B cell (primary cell): Measurements from ENCODE around the gene CCDC28B. TPM values are rescaled to one million over a fixed set of nuclear protein-coding genes. Genes with fewer than 3 reads are reported as not detected.

Experiments used
- ATAC-seq: fragments of 200-7000 bp; cut with Tn5 transposase; one replicate; pipeline ENCODE4 v1.10.0; 2021; ENCODE audit warnings: low read depth, mild to moderate bottlenecking, moderate number of reproducible peaks, moderate library complexity
- CTCF ChIA-PET: fragments of 350-600 bp; sonication (Branson Sonifier 250); formaldehyde crosslinking; loops from one replicate; lab custom pipeline; 2021; ENCODE audit warnings: antibody characterized with exemption, inconsistent platforms; lab: Charles Lee
- POLR2A ChIA-PET: fragments of 350-600 bp; sonication (Branson Sonifier 250); formaldehyde crosslinking; loops from one replicate; lab custom pipeline; 2021; ENCODE audit warnings: antibody characterized with exemption; lab: Charles Lee
- DNase-seq: peaks from one replicate; pipeline ENCODE4 v3.0.0; 2013
- H2AFZ ChIP-seq: 2 replicates; pipeline ENCODE4 v1.6.1; 2012; ENCODE audit warnings: mild to moderate bottlenecking, low read depth, low read length; ENCODE audit not compliant: insufficient read depth, poor library complexity, severe bottlenecking
- H3K27ac ChIP-seq, 2 donors: 1 replicate in 1 of 2; 2 replicates in 1 of 2; pipeline ENCODE4 v1.5.1; 2012 to 2013; ENCODE audit warnings: low read length in 2 of 2, mild to moderate bottlenecking in 2 of 2, moderate library complexity in 1 of 2
- H3K27me3 ChIP-seq, 4 experiments: fragments of 200-600 bp in 1 of 4; sonication (generic) in 1 of 4; replicated peaks in 1 of 4; 1 replicate in 2 of 4; 2 replicates in 2 of 4; pipeline versions ENCODE4 v1.6.1 to v1.7.0; 2013 to 2016; ENCODE audit warnings: low read length in 3 of 4, mild to moderate bottlenecking in 2 of 4, mixed read lengths in 1 of 4, moderate library complexity in 1 of 4; ENCODE audit not compliant: insufficient read depth in 4 of 4, control insufficient read depth in 3 of 4; ENCODE audit errors: control extremely low read depth in 1 of 4
- H3K36me3 ChIP-seq, 2 experiments: replicated peaks in 1 of 2; 1 replicate in 1 of 2; 2 replicates in 1 of 2; pipeline versions ENCODE4 v1.6.1 to v1.7.1; 2013; ENCODE audit warnings: low read length in 1 of 2; ENCODE audit not compliant: insufficient read depth in 2 of 2, control insufficient read depth in 1 of 2; ENCODE audit errors: control extremely low read depth in 1 of 2, extremely low read depth in 1 of 2
- H3K4me1 ChIP-seq, 2 donors: fragments of 200-600 bp in 1 of 2; sonication (generic) in 1 of 2; 1 replicate in 1 of 2; 2 replicates in 1 of 2; pipeline versions ENCODE4 v1.5.1 to v1.6.1; 2013 to 2017; ENCODE audit warnings: low read length in 2 of 2; ENCODE audit not compliant: control insufficient read depth in 2 of 2, insufficient read depth in 2 of 2
- H3K4me2 ChIP-seq: replicated peaks from 2 replicates; pipeline ENCODE3; 2012; ENCODE audit warnings: mild to moderate bottlenecking, low read depth, low read length; ENCODE audit not compliant: poor library complexity, severe bottlenecking
- H3K4me3 ChIP-seq, 5 experiments: fragments of 200-600 bp in 1 of 5; sonication (generic) in 1 of 5; 1 replicate in 3 of 5; 2 replicates in 2 of 5; pipeline versions ENCODE4 v1.5.1 to v1.7.0; 2011 to 2016; ENCODE audit warnings: low read length in 4 of 5, mild to moderate bottlenecking in 4 of 5, low read depth in 2 of 5, control low read depth in 1 of 5, moderate library complexity in 1 of 5; ENCODE audit not compliant: insufficient read depth in 1 of 5; ENCODE audit errors: control extremely low read depth in 1 of 5, extremely low read depth in 1 of 5
- H3K79me2 ChIP-seq: fragments of 200-600 bp; sonication (generic); one replicate; pipeline ENCODE4 v1.6.0; 2016; ENCODE audit warnings: low read length; ENCODE audit not compliant: control insufficient read depth, insufficient read depth
- H3K9ac ChIP-seq: fragments of 200-600 bp; sonication (generic); 2 replicates; pipeline ENCODE4 v1.6.1; 2017; ENCODE audit warnings: mild to moderate bottlenecking, low read length, moderate library complexity
- H3K9me3 ChIP-seq, 3 donors: one replicate each; pipeline versions ENCODE4 v1.6.1 to v1.7.1; 2013; ENCODE audit warnings: low read length in 2 of 3; ENCODE audit not compliant: control insufficient read depth in 2 of 3, insufficient read depth in 1 of 3; ENCODE audit errors: control extremely low read depth in 1 of 3
- H4K20me1 ChIP-seq: 2 replicates; pipeline ENCODE4 v1.6.0; 2012; ENCODE audit warnings: mild to moderate bottlenecking, low read length; ENCODE audit not compliant: insufficient read depth, control insufficient read depth, poor library complexity, severe bottlenecking
- H3K27ac Mint-ChIP-seq: one replicate; pipeline ENCODE4 v1.8.0; 2021; ENCODE audit warnings: mixed read lengths
- H3K27me3 Mint-ChIP-seq: one replicate; pipeline ENCODE4 v1.8.0; 2021; ENCODE audit warnings: mixed read lengths
- H3K4me1 Mint-ChIP-seq: one replicate; pipeline ENCODE4 v1.8.0; 2021; ENCODE audit warnings: mixed read lengths
- H3K4me3 Mint-ChIP-seq: one replicate; pipeline ENCODE4 v1.8.0; 2021; ENCODE audit warnings: mixed read lengths
- H3K9me3 Mint-ChIP-seq: one replicate; pipeline ENCODE4 v1.8.0; 2022; ENCODE audit warnings: mixed read lengths; ENCODE audit not compliant: insufficient read depth
- CTCF ChIP-seq: fragments of 200-600 bp; IDR thresholded peaks from one replicate; pipeline ENCODE4 v1.8.0; 2022; ENCODE audit warnings: antibody characterized with exemption, mild to moderate bottlenecking
- EZH2 ChIP-seq: IDR thresholded peaks from 2 replicates; pipeline ENCODE4 v1.6.1; 2012; ENCODE audit warnings: borderline replicate concordance, low read depth, mild to moderate bottlenecking, moderate library complexity, low read length; ENCODE audit not compliant: insufficient read depth, poor library complexity, severe bottlenecking
- WGBS: methylation state at CpG from one replicate; pipeline ENCODE4 v1.1.5; 2013; ENCODE audit warnings: missing lambda C conversion rate; ENCODE audit not compliant: insufficient coverage; 5-methylcytosine and 5-hydroxymethylcytosine counted together
- intact Hi-C: fragments of 100-400 bp; cut with micrococcal nuclease; formaldehyde crosslinking; loops from one replicate; pipeline ENCODE4 v1.10.0; 2022
- polyA plus RNA-seq: library from polyadenylated mRNA; depleted of rRNA; stranded (reverse); fragments of >200 nt; gene quantifications from 2 replicates; pipeline ENCODE4 v1.2.3, GENCODE V29; 2012
- total RNA-seq, 2 donors: library from RNA; stranded (reverse); fragments of 120-200 nt in 1 of 2; gene quantifications; 1 replicate in 1 of 2; 2 replicates in 1 of 2; pipeline versions ENCODE4 v1.2.3 to v1.2.4, GENCODE V29; 2013 to 2022

The CCDC28B gene
- total and polyA plus RNA-seq, 2 donors (not counting 1 experiment from before 2014, with no cell fraction given), result 7.8 to 8.0 TPM

GRCh38 chr1:32247452-32247851 is 47.1 kb downstream of the CCDC28B start:
- ChIA-PET POLR2A (interaction anchor here (1.3 to 4.7 kb wide), 2 partner anchors 37 to 89 kb away, joined by 8 to 19 read pairs; partner anchors contain the start of gene MARCKSL1), CTCF (interaction anchor here (1.1 to 6.3 kb wide), 18 partner anchors 8 to 283 kb away, joined by 3 to 84 read pairs (median 12); partner anchors contain the start of genes BSDC1, HDAC1, KPNA6 and MARCKSL1)
- ATAC-seq, result no peak
- Mint-ChIP-seq H3K27me3 (no peaks in the 10 kb centered on the region), H3K9me3 (no peaks in the 10 kb centered on the region), H3K27ac (peak overlapping the region; percentile 84), H3K4me1 (peaks cover 61% of the 10 kb centered on the region), H3K4me3 (peak overlapping the region; percentile 68)
- Histone ChIP-seq H3K36me3 (no peaks in the 10 kb centered on the region), H3K4me3 (no peak overlapping the region), H3K79me2 (peaks cover 7% of the 10 kb centered on the region), H3K4me2 (peak overlapping the region; percentile 82), H3K27me3 (no peaks in the 10 kb centered on the region), H3K9ac (no peak overlapping the region), H3K4me1 (peaks cover 67 to 70% of the 10 kb centered on the region in 2 donors), H4K20me1 (no peaks in the 10 kb centered on the region), H3K9me3 (no peaks in the 10 kb centered on the region), H2AFZ (no peak overlapping the region), H3K27ac (no peak overlapping the region)
- WGBS, result 95% methylated on average over 11 of the region's 12 CpGs
- TF ChIP-seq CTCF, result no peak
- intact Hi-C loops, result no loop called here
- DNase-seq, result no peak

GRCh38 chr1:32247983-32248889 is 47.8 kb downstream of the CCDC28B start:
- Histone ChIP-seq H3K27me3 (no peaks in the 10 kb centered on the region), H4K20me1 (no peaks in the 10 kb centered on the region), H3K4me1 (peaks cover 72 to 73% of the 10 kb centered on the region in 2 donors), H3K27ac (peak overlapping the region; percentile 94 to 95), H3K4me2 (peak overlapping the region; percentile 82), H2AFZ (peak overlapping the region; percentile 85), H3K9ac (peak overlapping the region; percentile 40), H3K36me3 (no peaks in the 10 kb centered on the region), H3K9me3 (no peaks in the 10 kb centered on the region), H3K4me3 (peak overlapping the region in 3 of 5 experiments; percentile 7 to 56 (median 29)), H3K79me2 (peaks cover 15% of the 10 kb centered on the region)
- Mint-ChIP-seq H3K9me3 (no peaks in the 10 kb centered on the region), H3K4me1 (peaks cover 64% of the 10 kb centered on the region), H3K27me3 (no peaks in the 10 kb centered on the region), H3K27ac (peak overlapping the region; percentile 84), H3K4me3 (peak overlapping the region; percentile 68)
- CTCF ChIA-PET, result interaction anchor here (0.7 to 6.3 kb wide), 32 partner anchors 8 to 284 kb away, joined by 3 to 84 read pairs (median 5); partner anchors contain the start of genes BSDC1, CCDC28B, HDAC1 and KPNA6
- DNase-seq (peak; percentile 77), ATAC-seq (peak; percentile 11)
- TF ChIP-seq EZH2, result no peak
- TF ChIP-seq CTCF, result peak; percentile 90
- intact Hi-C loops, result no loop called here
- WGBS, result 2% methylated on average over 26 of the region's 31 CpGs
- POLR2A ChIA-PET, result interaction anchor here (0.6 to 4.7 kb wide), 10 partner anchors 8 to 146 kb away, joined by 3 to 60 read pairs (median 6); partner anchors contain the start of genes BSDC1, MARCKSL1 and TXLNA
